ENCODE data around the gene IL22RA1. TPM values are rescaled to one million over a fixed set of nuclear protein-coding genes. Genes with fewer than 3 reads are reported as not detected.

Gene IL22RA1
- total RNA-seq, 2 donors from 2014 or later = not detected

GRCh38 chr1:24111262-24111995 lies 31.5 kb downstream of the IL22RA1 start:
- DNase-seq (ENCODE audit: low spot score in 2 of 2) (no peak), ATAC-seq (no peak)
- H3K27ac Mint-ChIP-seq = no peak overlapping the region
- no peaks in the 10 kb centered on the region for H3K9me3 Mint-ChIP-seq
- no peaks in the 10 kb centered on the region for H3K36me3 Mint-ChIP-seq

GRCh38 chr1:24110642-24111261 lies 32.2 kb downstream of the IL22RA1 start:
- H3K9me3 Mint-ChIP-seq = no peaks in the 10 kb centered on the region
- DNase-seq (ENCODE audit: low spot score in 2 of 2) (no peak), ATAC-seq (no peak)
- no peaks in the 10 kb centered on the region for H3K36me3 Mint-ChIP-seq
- no peak overlapping the region for H3K27ac Mint-ChIP-seq

- Mint-ChIP-seq H3K27ac (no peak overlapping the region), H3K36me3 (no peaks in the 10 kb centered on the region), H3K9me3 (no peaks in the 10 kb centered on the region)
- ATAC-seq (no peak), DNase-seq (ENCODE audit: low spot score in 2 of 2) (no peak)
Observed at GRCh38 chr1:24109686-24110475, 33.1 kb downstream of the IL22RA1 start.

GRCh38 chr1:24109166-24109483 lies 33.8 kb downstream of the IL22RA1 start:
- DNase-seq (ENCODE audit: low spot score in 2 of 2) (no peak), ATAC-seq (no peak)
- no peaks in the 10 kb centered on the region for H3K9me3 Mint-ChIP-seq
- H3K36me3 Mint-ChIP-seq = no peaks in the 10 kb centered on the region
- H3K27ac Mint-ChIP-seq = no peak overlapping the region

GRCh38 chr1:24108334-24109165 lies 34.4 kb downstream of the IL22RA1 start:
- peak; percentile 50 to 76 for ATAC-seq
- H3K36me3 Mint-ChIP-seq = no peaks in the 10 kb centered on the region
- no peak for DNase-seq (ENCODE audit: low spot score in 2 of 2)
- no peak overlapping the region for H3K27ac Mint-ChIP-seq
- H3K9me3 Mint-ChIP-seq = no peaks in the 10 kb centered on the region

- H3K36me3 Mint-ChIP-seq = no peaks in the 10 kb centered on the region
- DNase-seq (ENCODE audit: low spot score in 2 of 2) (no peak), ATAC-seq (no peak)
- no peak overlapping the region for H3K27ac Mint-ChIP-seq
- no peaks in the 10 kb centered on the region for H3K9me3 Mint-ChIP-seq
Observed at GRCh38 chr1:24107462-24108138, 35.3 kb downstream of the IL22RA1 start.

- no peak overlapping the region for H3K27ac Mint-ChIP-seq
- ATAC-seq = no peak
- no peak for DNase-seq (ENCODE audit: low spot score in 2 of 2)
- H3K9me3 Mint-ChIP-seq = no peaks in the 10 kb centered on the region
- H3K36me3 Mint-ChIP-seq = no peaks in the 10 kb centered on the region
Observed at GRCh38 chr1:24105368-24106160, 37.4 kb downstream of the IL22RA1 start.

- ATAC-seq = no peak
- H3K36me3 Mint-ChIP-seq = no peaks in the 10 kb centered on the region
- H3K27ac Mint-ChIP-seq = no peak overlapping the region
- H3K9me3 Mint-ChIP-seq = no peaks in the 10 kb centered on the region
- DNase-seq (ENCODE audit: low spot score in 2 of 2) = no peak
Observed at GRCh38 chr1:24104854-24105253, 38.1 kb downstream of the IL22RA1 start.

GRCh38 chr1:24103879-24104278 lies 39.1 kb downstream of the IL22RA1 start:
- no peak for DNase-seq (ENCODE audit: low spot score in 2 of 2)
- H3K27ac Mint-ChIP-seq = no peak overlapping the region
- H3K9me3 Mint-ChIP-seq = no peaks in the 10 kb centered on the region
- H3K36me3 Mint-ChIP-seq = no peaks in the 10 kb centered on the region
- no peak for ATAC-seq

- Mint-ChIP-seq H3K9me3 (no peaks in the 10 kb centered on the region), H3K36me3 (no peaks in the 10 kb centered on the region), H3K27ac (no peak overlapping the region)
- no peak for DNase-seq (ENCODE audit: low spot score in 2 of 2)
- ATAC-seq = no peak
Observed at GRCh38 chr1:24103408-24103807, 39.5 kb downstream of the IL22RA1 start.

- DNase-seq (ENCODE audit: low spot score in 2 of 2) (no peak), ATAC-seq (no peak)
- no peak overlapping the region for H3K27ac Mint-ChIP-seq
- H3K36me3 Mint-ChIP-seq = no peaks in the 10 kb centered on the region
- H3K9me3 Mint-ChIP-seq = no peaks in the 10 kb centered on the region
Observed at GRCh38 chr1:24102961-24103360, 40.0 kb downstream of the IL22RA1 start.

GRCh38 chr1:24101796-24102586 lies 40.9 kb downstream of the IL22RA1 start:
- ATAC-seq (no peak), DNase-seq (ENCODE audit: low spot score in 2 of 2) (no peak)
- Mint-ChIP-seq H3K27ac (no peak overlapping the region), H3K36me3 (no peaks in the 10 kb centered on the region), H3K9me3 (no peaks in the 10 kb centered on the region)

- Mint-ChIP-seq H3K36me3 (no peaks in the 10 kb centered on the region), H3K9me3 (no peaks in the 10 kb centered on the region), H3K27ac (peak overlapping the region in 1 of 2 donors; percentile 15)
- DNase-seq (ENCODE audit: low spot score in 2 of 2) = no peak
- no peak for ATAC-seq
Observed at GRCh38 chr1:24100945-24101737, 41.8 kb downstream of the IL22RA1 start.

- Mint-ChIP-seq H3K27ac (no peak overlapping the region), H3K36me3 (no peaks in the 10 kb centered on the region), H3K9me3 (no peaks in the 10 kb centered on the region)
- ATAC-seq = no peak
- DNase-seq (ENCODE audit: low spot score in 2 of 2) = no peak
Observed at GRCh38 chr1:24098943-24099638, 43.8 kb downstream of the IL22RA1 start.

All from activated naive CD4-positive, alpha-beta T cell treated with anti-CD3 and anti-CD28 coated beads, Interleukin-2, amount 50 U/mL, for 72 hours (primary cell).